Aorta (tissue), 5 donors: ENCODE results near the gene ERBB2. TPM values are rescaled to one million over a fixed set of nuclear protein-coding genes. Genes with fewer than 3 reads are reported as not detected.

ENCODE experiments used
- ATAC-seq: fragments of 200-7000 bp; cut with Tn5 transposase; one replicate; pipeline ENCODE4 v1.9.1; 2022; ENCODE audit warnings: moderate library complexity; ENCODE audit not compliant: low FRiP score
- DNase-seq, 2 donors: peaks; one replicate each; pipeline ENCODE4 v3.0.0-alpha.2; 2020
- H3K27ac ChIP-seq, 2 donors: one replicate each; pipeline ENCODE4 v1.5.1; 2013; ENCODE audit warnings: low read length in 2 of 2, mild to moderate bottlenecking in 2 of 2, moderate library complexity in 2 of 2, control low read depth in 1 of 2, inconsistent platforms in 1 of 2, low read depth in 1 of 2
- H3K27me3 ChIP-seq, 2 donors: one replicate each; pipeline ENCODE4 v1.6.1; 2013; ENCODE audit warnings: control low read depth in 1 of 2, low read length in 1 of 2, mild to moderate bottlenecking in 1 of 2, moderate library complexity in 1 of 2; ENCODE audit not compliant: insufficient read depth in 2 of 2, control insufficient read depth in 1 of 2
- H3K36me3 ChIP-seq, 2 donors: one replicate each; pipeline ENCODE4 v1.6.1; 2013; ENCODE audit warnings: control low read depth in 1 of 2, low read length in 1 of 2, mild to moderate bottlenecking in 1 of 2; ENCODE audit not compliant: insufficient read depth in 2 of 2, control insufficient read depth in 1 of 2
- H3K4me1 ChIP-seq, 2 donors: one replicate each; pipeline ENCODE4 v1.6.1; 2013; ENCODE audit warnings: low read length in 2 of 2, control low read depth in 1 of 2, mild to moderate bottlenecking in 1 of 2, moderate library complexity in 1 of 2; ENCODE audit not compliant: insufficient read depth in 2 of 2, control insufficient read depth in 1 of 2
- H3K4me3 ChIP-seq, 2 donors: one replicate each; pipeline ENCODE4 v1.5.1; 2013; ENCODE audit warnings: low read length in 2 of 2, control low read depth in 1 of 2, mild to moderate bottlenecking in 1 of 2
- H3K9me3 ChIP-seq: one replicate; pipeline ENCODE4 v1.6.1; 2013; ENCODE audit warnings: mild to moderate bottlenecking, low read length; ENCODE audit not compliant: control insufficient read depth
- WGBS, 2 donors: extraction: QIAGEN DNeasy Blood & Tissue Kit; methylation state at CpG; one replicate each; pipeline ENCODE4 v1.1.7; 2013; 5-methylcytosine and 5-hydroxymethylcytosine counted together
- intact Hi-C, 2 donors: fragments of 100-400 bp; cut with DNase I; formaldehyde crosslinking; loops; one replicate each; pipeline versions ENCODE4 v1.14.2 to v1.15.0; 2022
- polyA plus RNA-seq, 2 donors: library from polyadenylated mRNA; stranded (reverse); fragments of 200-250 nt; gene quantifications; one replicate each; pipeline ENCODE4 v1.2.3, GENCODE V29; 2013
- total RNA-seq, 2 donors: library from RNA; stranded (reverse); fragmentation: NEBNext Ultra II Directional; extraction: Animal tissue kit (Norgen Biotek cat#: 25700); gene quantifications; one replicate each; pipeline ENCODE4 v1.2.1, GENCODE V29; 2021
- donor health status: healthy with polysubstance abuse.
- donor health status: Bipolar disorder and iron deficiency.
- donor health status: DM: no; HTN: no; CAD: no.
- donor health status: DM: no; HTN: no; CAD: no.
- donor health status: DM: yes; HTN: yes; CAD: no.

The ERBB2 gene
- total and polyA plus RNA-seq, 4 donors = 22.7 to 74.0 (median 59.1) TPM

- Histone ChIP-seq H3K9me3 (no peaks in the 10 kb centered on the region), H3K27ac (peak within 1 kb of the TSS in 1 of 2 donors; percentile 15), H3K4me1 (no peaks in the 10 kb centered on the region), H3K36me3 (no peaks in the 10 kb centered on the region), H3K27me3 (no peaks in the 10 kb centered on the region), H3K4me3 (no peak within 1 kb of the TSS)
- ATAC-seq (no peak), DNase-seq (peak; percentile 80 to 93)
- intact Hi-C loops = loop anchor here (2.0 to 5.0 kb wide), 3 partner anchors 34 to 59 kb away; partner anchors contain the start of gene ERBB2 (in 2 of the 2)
- 11 to 13% methylated on average over 74 to 85 of the region's 85 CpGs for WGBS, 2 donors
These were observed 31.6 kb upstream of the ERBB2 start, which contains the start of gene PNMT for GRCh38 chr17:39667945-39668924. PNMT (plus strand) TSS chr17:39668453; CDS start chr17:39668476, 23 bp downstream.

- H3K27me3 ChIP-seq = no peaks in the 10 kb centered on the region
- H3K4me1 ChIP-seq = no peaks in the 10 kb centered on the region
- no peak overlapping the region for H3K4me3 ChIP-seq
- 91% methylated on average over 19 to 23 of the region's 23 CpGs for WGBS, 2 donors
- H3K27ac ChIP-seq = no peak overlapping the region
- DNase-seq (no peak), ATAC-seq (no peak)
- no peaks in the 10 kb centered on the region for H3K9me3 ChIP-seq
- intact Hi-C loops = loop anchor here (5.0 kb wide), 4 partner anchors 32 to 57 kb away; partner anchors contain the start of genes ERBB2 (in 2 of the 2) and STARD3 (in 1 of the 2)
- no peaks in the 10 kb centered on the region for H3K36me3 ChIP-seq
These were observed 29.7 kb upstream of the ERBB2 start for GRCh38 chr17:39669897-39670735.

GRCh38 chr17:39670746-39671145, 29.1 kb upstream of the ERBB2 start:
- no peaks in the 10 kb centered on the region for H3K9me3 ChIP-seq
- H3K36me3 ChIP-seq = no peaks in the 10 kb centered on the region
- ATAC-seq (no peak), DNase-seq (no peak)
- no peak overlapping the region for H3K27ac ChIP-seq
- intact Hi-C loops = loop anchor here (5.0 kb wide), 2 partner anchors 33 to 48 kb away; partner anchors contain the start of gene STARD3 (in 1 of the 2)
- 73 to 85% methylated on average over 4 of the region's 4 CpGs for WGBS, 2 donors
- H3K27me3 ChIP-seq = no peaks in the 10 kb centered on the region
- H3K4me3 ChIP-seq = no peak overlapping the region
- no peaks in the 10 kb centered on the region for H3K4me1 ChIP-seq

- intact Hi-C loops = loop anchor here (5.0 kb wide), 2 partner anchors 35 to 50 kb away; partner anchors contain the start of gene STARD3 (in 1 of the 2)
- Histone ChIP-seq H3K4me1 (peaks cover 0 to under 1% of the 10 kb centered on the region in 2 donors), H3K9me3 (no peaks in the 10 kb centered on the region), H3K36me3 (no peaks in the 10 kb centered on the region), H3K4me3 (no peak overlapping the region), H3K27me3 (no peaks in the 10 kb centered on the region), H3K27ac (no peak overlapping the region)
- DNase-seq = no peak
- ATAC-seq = no peak
- 24 to 27% methylated on average over 19 of the region's 19 CpGs for WGBS, 2 donors
These were observed 28.0 kb upstream of the ERBB2 start for GRCh38 chr17:39671651-39672521.

GRCh38 chr17:39672522-39673334, 27.1 kb upstream of the ERBB2 start:
- Histone ChIP-seq H3K4me3 (no peak overlapping the region), H3K4me1 (peaks cover 0 to 3% of the 10 kb centered on the region in 2 donors), H3K27me3 (no peaks in the 10 kb centered on the region), H3K27ac (no peak overlapping the region), H3K9me3 (no peaks in the 10 kb centered on the region), H3K36me3 (no peaks in the 10 kb centered on the region)
- ATAC-seq (no peak), DNase-seq (no peak)
- intact Hi-C loops = loop anchor here (5.0 kb wide), 2 partner anchors 35 to 50 kb away; partner anchors contain the start of gene STARD3 (in 1 of the 2)
- 77 to 80% methylated on average over 15 of the region's 15 CpGs for WGBS, 2 donors

GRCh38 chr17:39673335-39674081, 26.4 kb upstream of the ERBB2 start:
- no peak for DNase-seq
- Histone ChIP-seq H3K27me3 (no peaks in the 10 kb centered on the region), H3K4me3 (no peak overlapping the region), H3K9me3 (no peaks in the 10 kb centered on the region), H3K27ac (no peak overlapping the region), H3K36me3 (no peaks in the 10 kb centered on the region), H3K4me1 (peaks cover 0 to 3% of the 10 kb centered on the region in 2 donors)
- WGBS, 2 donors = 82 to 84% methylated on average over 13 of the region's 13 CpGs
- ATAC-seq = no peak
- intact Hi-C loops = loop anchor here (5.0 kb wide), 2 partner anchors 36 to 51 kb away; partner anchors contain the start of gene STARD3 (in 1 of the 2)

- Histone ChIP-seq H3K36me3 (no peaks in the 10 kb centered on the region), H3K27ac (no peak overlapping the region), H3K4me1 (peaks cover 0 to 3% of the 10 kb centered on the region in 2 donors), H3K9me3 (no peaks in the 10 kb centered on the region), H3K27me3 (no peaks in the 10 kb centered on the region), H3K4me3 (no peak overlapping the region)
- DNase-seq (no peak), ATAC-seq (no peak)
- 49 to 63% methylated on average over 5 of the region's 5 CpGs for WGBS, 2 donors
- intact Hi-C loops = loop anchor here (5.0 kb wide), 2 partner anchors 37 to 52 kb away; partner anchors contain the start of gene STARD3 (in 1 of the 2)
These were observed 25.7 kb upstream of the ERBB2 start for GRCh38 chr17:39674179-39674578.
